GM23338 (cell line): ENCODE measurements around the gene CXCL1. TPM values are rescaled to one million over a fixed set of nuclear protein-coding genes. Genes with fewer than 3 reads are reported as not detected.

Source experiments
- ATAC-seq: fragments of 200-7000 bp; cut with Tn5 transposase; 3 replicates; pipeline ENCODE4 v1.9.1; 2020
- DNase-seq: peaks from one replicate; pipeline ENCODE4 v3.0.0-alpha.2; 2015; ENCODE audit warnings: low spot score
- H2AFZ ChIP-seq: fragments of 200-600 bp; sonication (generic); 2 replicates; pipeline ENCODE4 v1.8.0; 2016; ENCODE audit warnings: antibody characterized with exemption, mild to moderate bottlenecking, moderate library complexity
- H3F3A ChIP-seq: fragments of 200-600 bp; sonication (generic); replicated peaks from 2 replicates; pipeline ENCODE4 v1.8.0; 2017; ENCODE audit warnings: antibody characterized with exemption, mixed run types, low read depth
- H3K27ac ChIP-seq: fragments of 200-600 bp; sonication (generic); 2 replicates; pipeline ENCODE4 v1.6.1; 2016; ENCODE audit warnings: low read depth
- H3K27me3 ChIP-seq: fragments of 200-600 bp; sonication (generic); 2 replicates; pipeline ENCODE4 v1.8.0; 2016; ENCODE audit warnings: mild to moderate bottlenecking, mixed run types, moderate library complexity; ENCODE audit not compliant: insufficient read depth
- H3K36me3 ChIP-seq: fragments of 200-600 bp; sonication (generic); 2 replicates; pipeline ENCODE4 v1.8.0; 2016; ENCODE audit warnings: mild to moderate bottlenecking; ENCODE audit not compliant: insufficient read depth
- H3K4me1 ChIP-seq: fragments of 200-600 bp; sonication (generic); 2 replicates; pipeline ENCODE4 v1.8.0; 2016; ENCODE audit warnings: mild to moderate bottlenecking, moderate library complexity; ENCODE audit not compliant: insufficient read depth
- H3K4me2 ChIP-seq: fragments of 200-600 bp; sonication (generic); 2 replicates; pipeline ENCODE4 v1.7.1; 2017; ENCODE audit warnings: mixed run types
- H3K4me3 ChIP-seq: fragments of 200-600 bp; sonication (generic); 2 replicates; pipeline ENCODE4 v1.6.1; 2016; ENCODE audit warnings: mixed run types
- H3K79me2 ChIP-seq: fragments of 200-600 bp; sonication (generic); replicated peaks from 2 replicates; pipeline ENCODE4 v1.8.0; 2017; ENCODE audit warnings: mild to moderate bottlenecking; ENCODE audit not compliant: insufficient read depth
- H3K9me2 ChIP-seq: fragments of 200-600 bp; sonication (generic); 2 replicates; pipeline ENCODE4 v1.8.0; 2017; ENCODE audit not compliant: insufficient read depth
- H4K20me1 ChIP-seq: fragments of 200-600 bp; sonication (generic); replicated peaks from 2 replicates; pipeline ENCODE4 v1.8.0; 2017; ENCODE audit warnings: mild to moderate bottlenecking; ENCODE audit not compliant: insufficient read depth
- H3K27ac Mint-ChIP-seq: 2 replicates; pipeline ENCODE4 v1.8.0; 2020; ENCODE audit warnings: inconsistent platforms, mild to moderate bottlenecking, moderate library complexity, mixed read lengths
- H3K27me3 Mint-ChIP-seq: 3 replicates; pipeline ENCODE4 v1.8.0; 2022; ENCODE audit warnings: low read depth, mild to moderate bottlenecking, moderate library complexity, mixed read lengths, inconsistent platforms; ENCODE audit not compliant: insufficient read depth, poor library complexity
- H3K36me3 Mint-ChIP-seq: 3 replicates; pipeline ENCODE4 v1.8.0; 2021; ENCODE audit warnings: low read depth, mild to moderate bottlenecking, inconsistent platforms, moderate library complexity, mixed read lengths
- H3K4me1 Mint-ChIP-seq: 3 replicates; pipeline ENCODE4 v1.8.0; 2020; ENCODE audit warnings: mild to moderate bottlenecking, inconsistent platforms, mixed read lengths
- H3K4me3 Mint-ChIP-seq: 3 replicates; pipeline ENCODE4 v1.8.0; 2021; ENCODE audit warnings: moderate library complexity, mild to moderate bottlenecking, inconsistent platforms, mixed read lengths
- H3K9me3 Mint-ChIP-seq: 3 replicates; pipeline ENCODE4 v1.8.0; 2020; ENCODE audit warnings: moderate library complexity, mild to moderate bottlenecking, inconsistent platforms, mixed read lengths
- CREB1 ChIP-seq: fragments of 250-450 bp; sonication (Bioruptor Pico); IDR thresholded peaks from 2 replicates; pipeline ENCODE4 v1.5.0; 2020; ENCODE audit warnings: low read depth, mild to moderate bottlenecking, moderate library complexity
- EZH2 ChIP-seq: fragments of 200-600 bp; sonication (generic); IDR thresholded peaks from one replicate; pipeline ENCODE4 v1.8.0; 2017; ENCODE audit warnings: antibody characterized with exemption, mild to moderate bottlenecking, low read depth; ENCODE audit not compliant: unreplicated experiment
- EZH2phosphoT487 ChIP-seq: fragments of 200-600 bp; sonication (generic); IDR thresholded peaks from one replicate; pipeline ENCODE4 v1.8.1; 2018; ENCODE audit warnings: antibody characterized with exemption; ENCODE audit not compliant: unreplicated experiment
- JUNB ChIP-seq: IDR thresholded peaks from one replicate; pipeline ENCODE4 v1.6.1; 2016; ENCODE audit warnings: antibody characterized with exemption; ENCODE audit not compliant: unreplicated experiment
- NANOG ChIP-seq: IDR thresholded peaks from 2 replicates; pipeline ENCODE4 v1.6.1; 2016; ENCODE audit warnings: antibody characterized with exemption, borderline replicate concordance
- POLR2AphosphoS5 ChIP-seq: IDR thresholded peaks from 2 replicates; pipeline ENCODE4 v1.6.1; 2016; ENCODE audit warnings: antibody characterized with exemption, low read depth
- STAT1 ChIP-seq: IDR thresholded peaks from one replicate; pipeline ENCODE4 v1.6.1; 2016; ENCODE audit warnings: antibody characterized with exemption; ENCODE audit not compliant: unreplicated experiment
- ZNF114 ChIP-seq: fragments of 250-450 bp; sonication (Bioruptor Pico); IDR thresholded peaks from 2 replicates; pipeline ENCODE4 v1.5.0; 2020; ENCODE audit warnings: mild to moderate bottlenecking, moderate library complexity
- polyA plus RNA-seq: library from polyadenylated mRNA; unstranded; fragments of >200 nt; fragmentation: Nextera tagmentation; extraction: Ambion mirVana; gene quantifications from 2 replicates; pipeline ENCODE4 v1.2.1, GENCODE V29; 2016
- total RNA-seq: library from RNA; depleted of rRNA; stranded (reverse); fragments of >200 nt; shearing (Covaris generic); gene quantifications from 2 replicates; pipeline ENCODE4 v1.2.3, GENCODE V29; 2014
- TF ChIP-seq, protein P1 (sequence below): IDR thresholded peaks from 2 replicates; pipeline ENCODE4 v1.6.1; 2016; ENCODE audit warnings: antibody characterized with exemption
- TF ChIP-seq, protein P2 (sequence below), 2 experiments: fragments of 200-600 bp in 1 of 2; sonication (generic) in 1 of 2; conservative IDR thresholded peaks; 2 replicates each; pipeline versions ENCODE4 v1.5.1 to v1.6.1; 2016 to 2017; ENCODE audit warnings: antibody characterized with exemption in 2 of 2, low read depth in 2 of 2, mild to moderate bottlenecking in 2 of 2, moderate library complexity in 1 of 2
- TF ChIP-seq, protein P3 (sequence below): IDR thresholded peaks from one replicate; pipeline ENCODE4 v1.6.1; 2018; ENCODE audit warnings: antibody characterized with exemption; ENCODE audit not compliant: unreplicated experiment

The CXCL1 gene
- total and polyA plus RNA-seq, 2 experiments from 2014 or later = 1.6 to 2.5 TPM

DNA sequence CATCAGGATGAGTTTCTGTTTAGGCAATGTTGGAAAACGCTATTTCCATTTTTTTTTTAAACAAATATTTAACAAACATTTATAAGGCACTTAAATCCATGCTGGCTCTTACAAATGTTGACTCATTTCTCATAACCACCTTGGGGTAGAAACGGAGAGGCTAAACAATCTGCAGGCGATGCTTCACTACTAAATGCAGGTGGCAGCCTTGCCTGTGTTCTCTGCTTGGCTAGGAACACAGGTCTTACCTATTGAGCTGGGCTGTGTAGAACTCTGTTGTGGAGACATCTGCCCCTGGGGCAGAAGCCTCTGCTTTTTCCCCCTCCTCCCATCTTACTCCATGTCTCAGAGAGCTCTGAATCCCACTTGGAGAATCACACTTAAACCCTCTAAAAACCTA, 1.4 kb upstream of the CXCL1 start:
- Histone ChIP-seq H4K20me1 (no peaks in the 10 kb centered on the region), H3F3A (no peaks in the 10 kb centered on the region; the same call in 1 of the 2 replicates), H3K27me3 (peaks cover 23% of the 10 kb centered on the region), H3K79me2 (no peaks in the 10 kb centered on the region), H3K4me3 (peak overlapping the region; percentile 80; the same call in 1 of the 2 replicates), H3K9me2 (no peaks in the 10 kb centered on the region), H3K36me3 (no peaks in the 10 kb centered on the region), H2AFZ (no peak overlapping the region), H3K27ac (no peak overlapping the region), H3K4me2 (peak overlapping the region; percentile 89; the same call in 1 of the 2 replicates), H3K4me1 (peaks cover 18% of the 10 kb centered on the region)
- Mint-ChIP-seq H3K27ac (no peak overlapping the region), H3K9me3 (no peaks in the 10 kb centered on the region), H3K4me1 (peaks cover 25% of the 10 kb centered on the region), H3K36me3 (no peaks in the 10 kb centered on the region), H3K27me3 (peaks cover 12% of the 10 kb centered on the region), H3K4me3 (no peak overlapping the region; the same call in 2 of the 3 replicates)
- ATAC-seq (peak; percentile 12), DNase-seq (peak; percentile 31)
- TF ChIP-seq, protein P1, sequence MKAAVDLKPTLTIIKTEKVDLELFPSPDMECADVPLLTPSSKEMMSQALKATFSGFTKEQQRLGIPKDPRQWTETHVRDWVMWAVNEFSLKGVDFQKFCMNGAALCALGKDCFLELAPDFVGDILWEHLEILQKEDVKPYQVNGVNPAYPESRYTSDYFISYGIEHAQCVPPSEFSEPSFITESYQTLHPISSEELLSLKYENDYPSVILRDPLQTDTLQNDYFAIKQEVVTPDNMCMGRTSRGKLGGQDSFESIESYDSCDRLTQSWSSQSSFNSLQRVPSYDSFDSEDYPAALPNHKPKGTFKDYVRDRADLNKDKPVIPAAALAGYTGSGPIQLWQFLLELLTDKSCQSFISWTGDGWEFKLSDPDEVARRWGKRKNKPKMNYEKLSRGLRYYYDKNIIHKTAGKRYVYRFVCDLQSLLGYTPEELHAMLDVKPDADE = no peak
- TF ChIP-seq, protein P2, sequence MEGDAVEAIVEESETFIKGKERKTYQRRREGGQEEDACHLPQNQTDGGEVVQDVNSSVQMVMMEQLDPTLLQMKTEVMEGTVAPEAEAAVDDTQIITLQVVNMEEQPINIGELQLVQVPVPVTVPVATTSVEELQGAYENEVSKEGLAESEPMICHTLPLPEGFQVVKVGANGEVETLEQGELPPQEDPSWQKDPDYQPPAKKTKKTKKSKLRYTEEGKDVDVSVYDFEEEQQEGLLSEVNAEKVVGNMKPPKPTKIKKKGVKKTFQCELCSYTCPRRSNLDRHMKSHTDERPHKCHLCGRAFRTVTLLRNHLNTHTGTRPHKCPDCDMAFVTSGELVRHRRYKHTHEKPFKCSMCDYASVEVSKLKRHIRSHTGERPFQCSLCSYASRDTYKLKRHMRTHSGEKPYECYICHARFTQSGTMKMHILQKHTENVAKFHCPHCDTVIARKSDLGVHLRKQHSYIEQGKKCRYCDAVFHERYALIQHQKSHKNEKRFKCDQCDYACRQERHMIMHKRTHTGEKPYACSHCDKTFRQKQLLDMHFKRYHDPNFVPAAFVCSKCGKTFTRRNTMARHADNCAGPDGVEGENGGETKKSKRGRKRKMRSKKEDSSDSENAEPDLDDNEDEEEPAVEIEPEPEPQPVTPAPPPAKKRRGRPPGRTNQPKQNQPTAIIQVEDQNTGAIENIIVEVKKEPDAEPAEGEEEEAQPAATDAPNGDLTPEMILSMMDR (conservative IDR thresholded peaks at IDR 0.05; ENCODE audit: low read depth in 2 of 2) = peak in 1 of 2 experiments; percentile 53; a peak in 2 of 4 replicates

DNA sequence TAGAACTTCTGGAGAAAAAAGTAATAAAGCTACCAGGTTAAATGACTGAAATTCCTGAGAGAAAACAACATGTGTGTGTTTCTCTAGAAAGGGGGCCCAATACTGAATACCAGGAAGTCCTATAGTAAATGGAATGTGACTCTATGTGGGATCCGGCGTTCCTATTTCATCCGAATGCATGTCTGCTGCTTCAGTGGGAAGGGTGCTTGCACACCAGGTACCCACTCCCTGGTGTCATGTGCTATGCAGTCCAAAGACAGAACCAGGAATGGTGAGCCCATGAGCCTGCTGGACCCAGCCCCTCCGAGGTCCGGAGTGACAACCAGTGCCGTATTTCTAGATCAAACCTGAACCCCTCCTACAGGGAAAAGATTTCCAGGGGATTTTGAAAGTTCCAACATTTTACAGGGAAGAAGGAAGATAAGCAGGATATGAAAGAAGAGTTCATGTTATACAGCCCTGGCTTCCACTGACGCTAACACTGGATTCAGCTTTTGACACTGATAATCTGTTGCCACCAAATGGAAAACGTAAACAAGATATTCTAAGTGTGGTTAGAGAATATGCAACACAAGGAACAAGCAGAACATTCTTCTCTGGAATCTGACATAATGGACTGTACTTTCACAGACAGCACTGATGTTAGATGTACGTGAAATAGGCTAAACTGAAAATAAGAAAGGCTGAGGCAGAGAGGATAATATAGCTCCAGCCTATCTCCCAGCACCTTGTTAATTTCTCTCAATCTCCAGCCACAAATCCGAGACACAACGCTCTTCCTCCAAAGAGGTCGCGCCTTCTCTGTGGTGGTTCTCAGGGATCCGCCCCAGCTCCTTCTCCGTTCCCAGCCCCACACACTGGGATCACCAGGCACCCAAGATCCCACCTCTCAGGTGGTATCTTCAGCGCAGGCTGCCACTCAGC, 725 bp upstream of the CXCL1 start:
- Histone ChIP-seq H3K4me3 (peak overlapping the region; percentile 80), H3K27ac (no peak overlapping the region), H3K9me2 (no peaks in the 10 kb centered on the region), H4K20me1 (no peaks in the 10 kb centered on the region), H2AFZ (peak overlapping the region; percentile 87), H3F3A (no peaks in the 10 kb centered on the region; the same call in 1 of the 2 replicates), H3K79me2 (no peaks in the 10 kb centered on the region), H3K27me3 (peaks cover 23% of the 10 kb centered on the region), H3K36me3 (no peaks in the 10 kb centered on the region), H3K4me2 (peak overlapping the region; percentile 89), H3K4me1 (peaks cover 18% of the 10 kb centered on the region)
- H3K4me1 Mint-ChIP-seq = peaks cover 25% of the 10 kb centered on the region
- H3K36me3 Mint-ChIP-seq = no peaks in the 10 kb centered on the region
- DNase-seq (peak; percentile 54), ATAC-seq (peak; percentile 70)
- H3K27me3 Mint-ChIP-seq = peaks cover 12% of the 10 kb centered on the region
- peak overlapping the region; percentile 76 for H3K4me3 Mint-ChIP-seq
- TF ChIP-seq, protein P3, sequence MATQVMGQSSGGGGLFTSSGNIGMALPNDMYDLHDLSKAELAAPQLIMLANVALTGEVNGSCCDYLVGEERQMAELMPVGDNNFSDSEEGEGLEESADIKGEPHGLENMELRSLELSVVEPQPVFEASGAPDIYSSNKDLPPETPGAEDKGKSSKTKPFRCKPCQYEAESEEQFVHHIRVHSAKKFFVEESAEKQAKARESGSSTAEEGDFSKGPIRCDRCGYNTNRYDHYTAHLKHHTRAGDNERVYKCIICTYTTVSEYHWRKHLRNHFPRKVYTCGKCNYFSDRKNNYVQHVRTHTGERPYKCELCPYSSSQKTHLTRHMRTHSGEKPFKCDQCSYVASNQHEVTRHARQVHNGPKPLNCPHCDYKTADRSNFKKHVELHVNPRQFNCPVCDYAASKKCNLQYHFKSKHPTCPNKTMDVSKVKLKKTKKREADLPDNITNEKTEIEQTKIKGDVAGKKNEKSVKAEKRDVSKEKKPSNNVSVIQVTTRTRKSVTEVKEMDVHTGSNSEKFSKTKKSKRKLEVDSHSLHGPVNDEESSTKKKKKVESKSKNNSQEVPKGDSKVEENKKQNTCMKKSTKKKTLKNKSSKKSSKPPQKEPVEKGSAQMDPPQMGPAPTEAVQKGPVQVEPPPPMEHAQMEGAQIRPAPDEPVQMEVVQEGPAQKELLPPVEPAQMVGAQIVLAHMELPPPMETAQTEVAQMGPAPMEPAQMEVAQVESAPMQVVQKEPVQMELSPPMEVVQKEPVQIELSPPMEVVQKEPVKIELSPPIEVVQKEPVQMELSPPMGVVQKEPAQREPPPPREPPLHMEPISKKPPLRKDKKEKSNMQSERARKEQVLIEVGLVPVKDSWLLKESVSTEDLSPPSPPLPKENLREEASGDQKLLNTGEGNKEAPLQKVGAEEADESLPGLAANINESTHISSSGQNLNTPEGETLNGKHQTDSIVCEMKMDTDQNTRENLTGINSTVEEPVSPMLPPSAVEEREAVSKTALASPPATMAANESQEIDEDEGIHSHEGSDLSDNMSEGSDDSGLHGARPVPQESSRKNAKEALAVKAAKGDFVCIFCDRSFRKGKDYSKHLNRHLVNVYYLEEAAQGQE = no peak
- TF ChIP-seq POLR2AphosphoS5 (no peak), EZH2phosphoT487 (no peak), EZH2 (no peak), CREB1 (CRISPR knock-in tag) (no peak), NANOG (no peak), ZNF114 (no peak), JUNB (no peak), STAT1 (no peak)
- TF ChIP-seq, protein P1 = no peak
- no peaks in the 10 kb centered on the region for H3K9me3 Mint-ChIP-seq
- no peak overlapping the region for H3K27ac Mint-ChIP-seq
